HPDE6-E6E7 (cell line): Measurements from ENCODE around the gene BCR.
"Not testable (repeated sequence)": the region's sequence is repeated elsewhere in the genome, so short reads cannot be mapped to it uniquely, and the experiment has no call there.

ENCODE experiments used
- DNase-seq: peaks from one replicate; pipeline ENCODE4 v3.0.0; 2011; ENCODE audit warnings: missing footprints; ENCODE audit errors: extremely low spot score

The BCR gene

DNA sequence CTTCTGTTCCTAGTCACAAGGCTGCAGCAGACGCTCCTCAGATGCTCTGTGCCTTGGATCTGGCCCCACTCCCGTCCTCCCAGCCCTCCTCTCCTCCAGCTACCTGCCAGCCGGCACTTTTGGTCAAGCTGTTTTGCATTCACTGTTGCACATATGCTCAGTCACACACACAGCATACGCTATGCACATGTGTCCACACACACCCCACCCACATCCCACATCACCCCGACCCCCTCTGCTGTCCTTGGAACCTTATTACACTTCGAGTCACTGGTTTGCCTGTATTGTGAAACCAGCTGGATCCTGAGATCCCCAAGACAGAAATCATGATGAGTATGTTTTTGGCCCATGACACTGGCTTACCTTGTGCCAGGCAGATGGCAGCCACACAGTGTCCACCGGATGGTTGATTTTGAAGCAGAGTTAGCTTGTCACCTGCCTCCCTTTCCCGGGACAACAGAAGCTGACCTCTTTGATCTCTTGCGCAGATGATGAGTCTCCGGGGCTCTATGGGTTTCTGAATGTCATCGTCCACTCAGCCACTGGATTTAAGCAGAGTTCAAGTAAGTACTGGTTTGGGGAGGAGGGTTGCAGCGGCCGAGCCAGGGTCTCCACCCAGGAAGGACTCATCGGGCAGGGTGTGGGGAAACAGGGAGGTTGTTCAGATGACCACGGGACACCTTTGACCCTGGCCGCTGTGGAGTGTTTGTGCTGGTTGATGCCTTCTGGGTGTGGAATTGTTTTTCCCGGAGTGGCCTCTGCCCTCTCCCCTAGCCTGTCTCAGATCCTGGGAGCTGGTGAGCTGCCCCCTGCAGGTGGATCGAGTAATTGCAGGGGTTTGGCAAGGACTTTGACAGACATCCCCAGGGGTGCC lies 109.8 kb downstream of the BCR start:
- DNase-seq, result peak; percentile 42

DNA sequence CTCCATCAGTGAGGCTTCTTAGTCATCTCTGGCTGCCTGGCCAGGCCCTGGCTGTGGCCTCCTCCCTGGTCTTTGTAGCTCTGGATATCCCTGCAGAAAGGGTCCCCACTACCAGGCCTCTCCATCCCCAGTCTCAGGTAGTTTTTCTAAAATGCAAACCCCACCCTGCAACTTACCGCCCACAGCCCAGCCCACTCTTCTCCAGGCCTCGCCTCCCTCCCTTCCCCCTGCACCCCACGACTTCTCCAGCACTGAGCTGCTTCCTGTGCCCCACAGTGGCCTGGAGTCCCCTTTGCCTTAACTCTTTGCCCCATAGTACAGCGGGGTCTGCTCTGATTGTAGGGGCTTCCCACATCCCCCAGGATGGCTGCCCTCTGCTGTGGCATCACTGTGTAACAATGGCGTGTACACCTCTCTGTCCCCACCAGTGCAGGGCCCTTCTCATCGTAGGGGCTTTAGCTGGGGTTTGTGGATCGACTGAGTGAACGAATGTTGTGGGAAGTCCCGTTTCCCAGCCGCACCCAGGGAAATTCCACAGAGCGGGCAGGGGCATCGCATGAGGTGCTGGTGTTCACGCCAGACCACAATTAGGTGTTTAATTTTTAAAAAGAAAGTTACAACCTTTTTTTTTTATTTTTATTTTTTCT lies 111.6 kb downstream of the BCR start:
- no peak for DNase-seq

DNA sequence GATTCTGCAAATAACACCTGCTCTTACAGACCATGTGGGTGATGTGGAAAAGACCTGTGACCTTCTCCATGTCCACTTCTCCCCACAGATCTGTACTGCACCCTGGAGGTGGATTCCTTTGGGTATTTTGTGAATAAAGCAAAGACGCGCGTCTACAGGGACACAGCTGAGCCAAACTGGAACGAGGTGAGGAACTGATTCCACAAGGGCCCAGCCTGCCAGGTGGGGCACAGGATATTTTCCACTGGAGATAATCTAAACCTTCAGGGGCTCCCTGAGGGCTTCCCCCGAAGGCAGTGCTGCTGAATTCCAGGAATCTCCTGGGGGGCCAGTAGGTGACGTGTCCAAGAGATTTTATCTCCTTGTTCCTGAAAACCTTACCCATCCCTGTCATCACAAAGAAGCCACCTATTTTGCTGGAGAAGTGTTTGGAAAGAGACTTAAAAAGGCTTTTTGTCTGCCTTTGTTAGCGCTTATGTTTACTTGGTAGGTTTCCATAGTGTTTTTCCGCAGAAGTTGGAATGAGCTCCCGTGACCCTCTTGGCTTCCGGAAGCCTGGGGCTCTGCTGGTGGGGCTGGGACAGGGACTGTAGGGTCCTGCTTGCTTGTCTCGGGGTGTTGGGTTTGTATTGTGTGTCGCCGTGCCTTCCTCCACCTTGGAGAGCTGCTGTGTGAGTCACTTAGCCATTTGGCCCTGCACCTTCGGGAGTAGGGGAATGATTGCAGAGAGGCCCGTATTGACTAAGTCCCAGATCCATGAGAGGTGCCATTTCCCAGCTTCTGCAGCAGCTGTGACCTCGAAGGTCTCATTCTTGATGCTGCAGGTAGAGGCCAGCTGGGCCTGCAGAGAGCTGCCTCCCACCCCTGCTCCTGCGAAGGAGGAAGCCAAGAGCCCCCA lies 112.4 kb downstream of the BCR start:
- DNase-seq, result no peak

DNA sequence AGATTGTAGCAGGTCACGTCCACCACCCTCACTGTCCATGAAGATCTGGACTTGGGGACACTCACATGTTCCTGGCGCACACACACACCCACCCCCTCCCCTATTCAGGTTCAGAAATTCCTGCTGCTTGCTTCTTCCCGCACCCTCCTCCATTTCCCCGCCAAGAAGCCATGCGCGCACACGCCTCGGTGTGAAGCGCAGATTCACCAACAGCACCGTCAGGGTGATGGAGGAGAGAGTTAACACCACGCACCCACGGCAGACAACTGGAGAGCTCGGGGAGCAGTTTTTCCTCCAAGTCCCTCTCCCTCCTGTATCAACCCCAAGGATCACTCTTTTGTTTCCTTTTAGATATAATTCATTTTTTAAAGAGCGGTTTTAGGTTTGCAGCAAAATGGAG lies 113.4 kb downstream of the BCR start:
- DNase-seq, result no peak

DNA sequence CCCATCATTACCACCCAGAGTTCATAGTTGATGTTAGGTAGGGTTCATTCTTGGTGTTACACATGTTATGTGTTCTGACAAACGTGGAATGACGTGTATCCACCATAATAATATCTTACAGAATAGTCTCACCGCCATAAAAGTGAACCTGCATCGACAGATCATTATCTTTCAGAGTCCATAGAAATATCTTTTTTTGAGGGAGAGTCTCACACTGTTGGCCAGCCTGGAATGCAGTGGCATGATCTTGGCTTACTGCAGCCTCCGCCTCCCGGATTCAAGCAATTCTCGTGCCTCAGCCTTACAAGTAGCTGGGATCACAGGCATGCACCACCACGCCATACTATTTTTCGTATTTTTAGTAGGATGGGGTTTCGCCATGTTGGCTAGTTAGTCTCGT lies 113.9 kb downstream of the BCR start:
- DNase-seq, result no peak

DNA sequence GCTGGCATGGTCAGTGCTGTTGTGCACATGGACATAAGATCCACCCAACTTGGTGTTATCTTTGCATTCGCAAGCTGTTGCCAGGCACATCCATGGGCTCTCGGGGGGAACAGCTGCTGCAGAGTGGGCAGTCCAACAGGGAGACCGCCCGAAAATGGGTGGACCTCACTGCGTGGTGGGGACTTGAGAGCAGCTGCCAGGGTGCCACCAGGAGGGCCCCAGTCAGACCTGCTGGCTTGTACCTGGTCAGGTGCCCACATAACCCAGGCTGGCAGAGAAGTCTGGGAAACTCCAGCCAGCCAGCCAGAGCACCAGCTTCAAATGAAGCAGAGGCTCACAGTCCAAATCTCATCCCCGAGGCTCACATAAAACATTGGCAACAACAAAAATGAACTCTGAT lies 120.2 kb downstream of the BCR start:
- DNase-seq, result no peak

DNA sequence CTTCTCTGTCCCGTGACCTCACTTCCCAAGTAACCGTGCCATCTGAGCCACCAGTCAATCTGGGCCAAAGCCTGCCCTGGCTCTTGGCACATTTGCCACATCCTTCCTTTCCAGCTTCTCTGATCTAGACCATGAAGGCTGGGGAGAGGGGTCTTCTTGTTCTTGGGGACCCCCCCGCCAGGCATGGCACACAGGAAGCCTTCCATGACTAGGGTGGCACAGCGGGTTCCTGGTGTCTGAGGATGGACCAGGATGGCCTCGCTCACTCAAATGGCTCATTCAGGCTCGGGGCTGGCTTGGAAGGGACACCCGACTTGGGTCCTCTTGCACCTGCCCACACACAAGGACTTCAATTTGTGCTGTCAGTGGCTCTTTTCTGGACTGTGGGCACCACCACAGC lies 121.3 kb downstream of the BCR start:
- no peak for DNase-seq

DNA sequence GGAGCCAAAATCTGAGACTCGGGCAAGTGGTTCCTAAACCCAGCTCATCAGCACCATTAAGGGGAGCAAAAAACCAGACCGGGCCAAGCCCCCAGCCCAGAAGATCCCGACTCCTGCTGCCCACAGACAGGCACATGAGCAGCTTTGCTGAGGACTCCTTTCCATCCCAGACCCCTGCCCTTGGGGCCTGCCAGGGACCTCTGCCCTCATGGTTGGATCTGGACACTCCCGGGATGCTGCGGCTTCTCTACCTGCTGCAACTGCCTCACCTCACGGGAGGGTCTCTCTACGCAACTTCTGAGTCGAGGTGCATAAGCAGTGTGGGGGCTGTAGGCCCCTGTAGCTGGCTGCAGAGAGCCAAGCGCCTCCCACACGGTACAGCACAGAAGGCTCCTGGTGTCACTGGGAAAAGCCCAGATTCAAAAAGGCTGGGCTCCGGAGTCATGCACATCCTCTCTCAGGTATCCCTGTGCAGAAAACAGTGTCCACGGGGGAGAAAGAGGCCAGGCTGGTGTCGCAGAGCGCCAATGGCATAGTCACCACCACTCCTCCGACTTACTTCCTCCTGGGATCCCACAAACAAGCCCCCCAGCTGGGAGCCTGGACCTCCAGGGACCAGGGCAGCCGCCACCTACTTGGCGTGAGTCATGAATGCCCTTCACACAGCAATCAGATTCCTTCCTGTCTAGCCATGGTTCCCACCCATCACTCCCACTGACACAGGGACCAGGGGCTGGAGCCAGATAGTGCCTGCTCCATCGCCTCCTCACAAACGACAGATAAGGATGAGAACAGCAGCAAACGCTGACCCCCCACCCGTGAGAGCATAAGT lies 122.1 kb downstream of the BCR start:
- DNase-seq, result no peak

DNA sequence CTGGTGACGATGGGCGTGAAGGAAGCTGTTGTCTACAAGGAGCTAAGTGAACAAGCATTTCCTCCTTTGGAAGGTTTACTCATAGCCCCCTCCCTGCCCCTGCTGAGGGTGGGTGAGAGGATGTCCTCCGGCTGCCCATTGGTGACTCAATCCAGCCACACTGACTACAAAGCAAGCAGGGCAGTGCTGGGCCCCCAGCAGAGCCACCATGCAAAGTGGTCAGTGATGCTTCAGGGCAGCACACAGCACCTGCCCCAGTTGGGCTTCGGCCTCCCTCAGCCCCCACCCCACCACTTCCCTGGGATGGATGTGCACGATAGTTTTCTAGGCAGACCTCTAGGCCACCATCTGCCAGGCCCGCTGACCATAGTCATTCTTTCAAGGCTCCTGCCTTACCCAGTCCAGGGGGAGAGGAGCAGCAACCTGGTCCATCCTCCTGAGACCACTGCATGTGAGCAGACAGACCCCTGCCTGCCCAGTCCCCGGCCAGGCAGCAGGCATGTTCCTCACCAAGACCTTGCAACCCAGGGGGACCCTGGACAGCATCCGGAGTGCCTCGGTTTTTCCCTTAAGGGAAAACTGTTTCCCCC lies 125.1 kb downstream of the BCR start:
- DNase-seq, result no peak

DNA sequence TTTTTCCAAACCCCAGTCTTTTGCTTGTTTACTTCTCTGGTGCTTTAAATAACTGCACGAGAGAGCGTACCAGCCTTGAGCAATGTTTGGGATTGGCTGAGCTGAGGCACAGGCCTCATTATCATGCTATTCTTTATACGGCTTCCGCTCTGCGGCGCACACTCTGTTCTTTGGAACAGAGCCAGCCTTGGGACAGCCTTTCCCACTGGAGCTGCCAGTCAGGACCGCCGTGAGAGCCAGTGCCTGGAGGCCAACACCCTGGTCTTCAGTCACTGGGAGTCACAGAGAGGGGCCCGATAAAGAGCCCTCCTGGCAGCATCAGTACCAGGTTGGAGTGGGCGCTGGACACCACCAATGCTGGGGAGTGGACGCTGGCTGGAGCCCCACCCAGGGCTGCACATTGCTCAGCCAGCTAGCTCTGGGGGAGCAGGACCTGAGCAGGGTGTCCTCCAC lies 125.6 kb downstream of the BCR start:
- no peak for DNase-seq

DNA sequence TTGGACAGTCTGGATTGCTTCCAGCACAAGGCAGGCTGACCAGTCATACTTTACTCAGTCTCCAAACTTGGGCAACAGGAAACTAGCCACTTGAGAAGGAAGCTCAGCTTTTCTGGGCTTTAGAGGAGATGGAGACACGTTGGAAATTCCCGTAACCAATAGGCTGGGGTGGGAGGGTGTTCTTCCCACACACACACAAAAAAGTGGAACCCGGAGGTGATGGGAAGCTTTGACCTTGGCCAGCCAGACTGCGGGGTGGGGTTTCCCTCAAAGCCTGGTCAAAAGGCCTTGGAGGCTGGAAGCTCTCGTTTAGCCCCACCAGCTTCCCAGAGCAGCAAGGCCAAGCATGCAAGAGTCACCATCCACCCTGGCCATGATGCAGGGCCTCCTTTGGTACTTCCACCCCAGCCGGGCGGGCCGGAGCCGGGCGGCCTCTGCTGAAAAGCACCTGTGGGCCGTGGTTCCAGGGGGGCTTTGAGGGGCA lies 126.2 kb downstream of the BCR start:
- DNase-seq, result no peak

DNA sequence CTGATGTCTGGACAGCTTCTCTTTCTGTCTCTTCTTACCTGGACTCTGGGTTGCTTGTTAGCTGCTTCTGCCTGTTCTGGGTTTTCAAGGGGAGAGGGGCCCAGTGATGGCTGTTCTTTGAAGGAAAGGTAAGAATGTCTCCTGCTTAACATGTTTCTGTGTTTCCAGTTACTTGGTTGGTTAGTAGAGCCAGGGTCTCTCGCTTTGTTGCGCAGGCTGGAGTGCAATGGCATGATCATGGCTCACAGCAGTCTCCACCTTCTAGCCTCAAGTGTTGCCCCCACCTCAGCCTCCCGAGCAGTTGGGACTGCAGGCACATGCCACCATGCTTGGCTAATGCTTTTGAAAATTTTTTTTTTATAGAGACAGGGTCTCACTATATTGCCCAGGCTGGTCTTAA lies 126.6 kb downstream of the BCR start:
- no peak for DNase-seq

DNA sequence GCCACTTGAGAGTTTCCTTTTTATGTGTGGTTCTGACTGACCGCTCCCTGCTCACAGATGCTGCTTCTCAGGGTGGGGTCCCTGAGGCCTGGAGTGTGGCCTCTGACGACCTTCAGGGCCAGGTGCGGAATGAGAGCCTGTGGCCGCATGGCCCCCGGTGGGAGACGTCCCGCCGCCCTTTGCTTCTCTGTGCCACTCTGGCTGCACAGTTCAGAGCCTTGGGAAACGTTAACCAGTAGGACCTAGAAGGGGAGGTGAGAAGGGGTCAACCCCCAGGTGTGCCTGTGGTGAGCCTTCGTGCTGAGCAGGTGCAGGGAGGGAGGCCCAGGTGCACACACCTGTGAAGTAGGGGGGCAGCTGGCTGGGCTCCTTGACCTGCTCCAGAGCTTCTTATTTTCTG lies 127.2 kb downstream of the BCR start:
- not testable (repeated sequence) for DNase-seq

DNA sequence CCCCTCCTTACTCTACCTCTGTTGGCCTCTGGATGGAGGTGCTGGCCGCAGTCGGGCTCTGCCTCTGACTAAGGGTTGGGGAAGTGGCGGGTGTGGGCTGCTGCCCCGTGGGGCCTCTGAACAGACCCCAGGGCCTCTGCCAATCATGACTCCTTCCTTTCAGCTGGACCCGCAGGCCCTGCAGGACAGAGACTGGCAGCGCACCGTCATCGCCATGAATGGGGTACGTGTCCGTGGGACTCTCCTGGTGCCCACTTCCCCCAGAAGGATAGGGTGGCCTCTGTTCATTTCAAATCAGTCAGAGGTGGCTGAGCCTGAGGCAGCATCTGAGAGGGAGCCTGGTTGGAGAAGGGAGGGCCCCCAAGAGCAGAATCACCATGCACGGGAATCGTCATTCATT lies 129.0 kb downstream of the BCR start:
- not testable (repeated sequence) for DNase-seq

DNA sequence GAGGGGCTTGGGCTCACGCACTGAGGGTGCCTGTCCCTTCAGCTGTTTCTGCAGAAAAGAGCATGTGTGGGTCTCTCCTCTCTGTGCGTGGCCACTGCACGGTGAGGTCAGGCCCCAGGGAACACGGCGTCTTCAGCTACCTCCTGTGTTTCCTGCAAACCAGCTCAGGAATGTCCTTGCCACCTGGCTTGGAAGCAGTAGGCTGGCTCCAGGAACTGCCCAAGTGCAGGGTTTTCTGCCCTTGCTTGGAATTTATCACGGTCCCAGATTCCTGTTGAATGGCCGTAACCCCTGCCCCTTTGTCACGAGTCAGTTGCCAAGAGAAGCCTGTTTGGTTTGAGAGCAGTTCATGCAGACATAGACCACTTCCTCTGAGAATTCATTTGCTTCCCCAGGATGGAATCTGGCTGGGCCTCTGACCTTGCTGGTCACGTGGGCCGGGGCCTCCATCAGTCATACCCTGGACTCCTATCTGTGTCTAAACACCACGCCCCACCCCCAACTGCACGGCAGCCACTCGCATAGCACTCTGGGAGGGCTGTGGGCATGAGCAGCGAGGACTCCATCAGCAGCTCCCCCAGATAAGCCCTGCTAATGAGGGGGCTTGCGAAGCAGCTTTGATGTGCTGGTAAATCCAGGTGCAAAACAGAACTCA lies 130.3 kb downstream of the BCR start:
- not testable (repeated sequence) for DNase-seq

DNA sequence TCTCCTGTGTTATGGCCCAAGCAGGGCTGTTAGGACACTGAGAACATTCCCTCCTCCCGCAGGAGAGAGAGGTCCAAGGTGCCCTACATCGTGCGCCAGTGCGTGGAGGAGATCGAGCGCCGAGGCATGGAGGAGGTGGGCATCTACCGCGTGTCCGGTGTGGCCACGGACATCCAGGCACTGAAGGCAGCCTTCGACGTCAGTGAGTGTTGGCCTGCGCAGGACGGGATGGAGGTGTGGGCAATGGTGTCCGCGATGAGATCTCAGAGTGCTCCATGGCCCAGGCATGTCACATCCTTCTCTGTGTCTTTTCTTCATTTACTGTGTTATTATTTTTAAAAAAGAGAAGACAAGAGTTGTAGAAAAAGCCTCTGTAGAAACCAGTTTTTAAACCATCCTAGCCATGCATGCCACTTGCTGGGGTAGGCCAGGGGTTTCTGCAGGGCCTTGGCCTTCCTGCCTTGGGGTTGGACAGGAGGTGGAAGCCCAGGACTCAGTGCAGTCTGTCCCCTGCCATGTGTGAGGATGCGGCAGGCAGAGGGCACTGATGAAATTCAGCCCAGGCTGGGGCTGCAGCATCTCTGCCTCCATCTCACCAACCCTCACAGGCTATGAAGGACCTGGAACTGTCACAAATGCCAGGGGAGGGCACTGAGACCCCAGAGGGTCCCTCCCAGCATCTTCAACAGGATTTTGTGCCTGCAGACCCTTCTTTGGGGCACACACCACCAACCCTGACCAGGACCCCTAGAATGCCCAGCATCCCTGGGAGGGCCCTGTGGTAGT lies 131.5 kb downstream of the BCR start:
- not testable (repeated sequence) for DNase-seq

DNA sequence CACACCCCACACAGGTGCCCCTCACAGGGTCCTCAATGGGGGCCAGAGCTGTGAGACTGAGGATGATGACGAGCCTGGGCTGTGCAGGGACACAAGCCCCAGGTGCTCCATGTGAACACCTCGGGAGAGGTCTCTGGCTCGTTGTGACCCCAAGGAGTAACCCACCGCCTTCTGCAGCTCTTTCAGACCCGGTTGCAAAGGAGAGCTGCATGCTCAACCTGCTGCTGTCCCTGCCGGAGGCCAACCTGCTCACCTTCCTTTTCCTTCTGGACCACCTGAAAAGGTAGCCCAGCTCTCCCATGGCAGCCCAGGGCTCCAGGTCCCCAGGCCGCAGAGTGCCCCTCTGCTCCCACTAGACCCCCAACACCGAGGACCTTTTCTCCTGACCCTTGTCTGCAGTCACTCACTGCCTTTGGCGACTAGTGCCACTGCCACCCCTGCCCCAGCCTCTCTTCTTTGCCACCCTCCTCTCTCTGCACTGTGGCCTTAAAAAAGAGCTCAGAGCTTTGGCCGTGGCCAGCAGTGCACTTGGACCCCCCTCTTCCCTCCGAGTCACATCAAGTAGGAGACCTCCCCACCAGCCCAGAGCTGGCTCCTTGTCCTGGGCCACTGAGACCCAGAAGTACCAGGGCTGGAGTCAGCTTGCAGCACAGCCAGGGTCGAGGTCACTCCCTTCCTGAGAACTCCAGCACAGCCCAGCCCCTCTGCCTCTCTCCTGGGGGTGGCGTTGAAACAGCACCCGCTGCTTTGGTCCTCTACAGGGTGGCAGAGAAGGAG lies 133.7 kb downstream of the BCR start:
- DNase-seq, result no peak

DNA sequence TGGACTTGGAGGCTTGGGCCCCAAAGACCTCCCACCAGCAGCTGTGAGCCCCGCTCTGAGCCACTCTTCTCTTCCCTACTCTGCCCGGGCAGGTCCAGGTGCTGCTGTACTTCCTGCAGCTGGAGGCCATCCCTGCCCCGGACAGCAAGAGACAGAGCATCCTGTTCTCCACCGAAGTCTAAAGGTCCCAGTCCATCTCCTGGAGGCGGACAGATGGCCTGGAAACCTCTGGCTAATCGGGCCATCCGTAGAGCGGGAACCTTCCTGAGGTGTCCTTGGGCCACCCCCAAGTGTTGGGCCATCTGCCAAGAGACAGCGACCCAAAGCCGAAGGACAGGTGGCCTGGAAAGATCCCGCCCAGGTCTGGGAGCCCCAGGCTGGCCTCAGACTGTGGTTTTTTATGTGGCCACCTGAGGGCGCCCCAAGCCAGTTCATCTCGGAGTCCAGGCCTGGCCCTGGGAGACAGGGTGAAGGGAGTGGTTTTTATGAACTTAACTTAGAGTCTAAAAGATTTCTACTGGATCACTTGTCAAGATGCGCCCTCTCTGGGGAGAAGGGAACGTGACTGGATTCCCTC lies 135.1 kb downstream of the BCR start:
- no peak for DNase-seq
